ENCODE data around the gene ABTB1.

The ABTB1 gene

DNA sequence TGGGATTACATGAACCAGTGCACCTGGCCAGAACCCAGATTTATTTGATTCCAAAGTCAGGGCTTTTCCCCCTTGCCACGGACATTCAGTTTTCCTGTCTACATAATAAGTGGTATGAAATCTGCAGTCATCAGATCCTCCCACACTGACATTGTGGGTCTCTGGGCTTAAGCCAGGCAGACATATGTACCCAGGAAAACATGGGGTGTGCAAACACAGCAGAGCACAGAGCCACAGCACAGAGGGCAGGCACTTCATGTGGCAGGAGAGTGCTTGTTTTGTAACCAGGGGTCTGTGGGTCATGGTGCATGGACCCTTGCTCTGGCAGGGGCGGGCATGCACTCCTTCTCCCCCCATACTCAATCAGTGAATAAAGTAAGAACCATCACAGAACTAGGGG is 6.1 kb upstream of the ABTB1 start:
- TF ChIP-seq, protein P1, sequence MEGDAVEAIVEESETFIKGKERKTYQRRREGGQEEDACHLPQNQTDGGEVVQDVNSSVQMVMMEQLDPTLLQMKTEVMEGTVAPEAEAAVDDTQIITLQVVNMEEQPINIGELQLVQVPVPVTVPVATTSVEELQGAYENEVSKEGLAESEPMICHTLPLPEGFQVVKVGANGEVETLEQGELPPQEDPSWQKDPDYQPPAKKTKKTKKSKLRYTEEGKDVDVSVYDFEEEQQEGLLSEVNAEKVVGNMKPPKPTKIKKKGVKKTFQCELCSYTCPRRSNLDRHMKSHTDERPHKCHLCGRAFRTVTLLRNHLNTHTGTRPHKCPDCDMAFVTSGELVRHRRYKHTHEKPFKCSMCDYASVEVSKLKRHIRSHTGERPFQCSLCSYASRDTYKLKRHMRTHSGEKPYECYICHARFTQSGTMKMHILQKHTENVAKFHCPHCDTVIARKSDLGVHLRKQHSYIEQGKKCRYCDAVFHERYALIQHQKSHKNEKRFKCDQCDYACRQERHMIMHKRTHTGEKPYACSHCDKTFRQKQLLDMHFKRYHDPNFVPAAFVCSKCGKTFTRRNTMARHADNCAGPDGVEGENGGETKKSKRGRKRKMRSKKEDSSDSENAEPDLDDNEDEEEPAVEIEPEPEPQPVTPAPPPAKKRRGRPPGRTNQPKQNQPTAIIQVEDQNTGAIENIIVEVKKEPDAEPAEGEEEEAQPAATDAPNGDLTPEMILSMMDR (IDR thresholded peaks at IDR 0.05; ENCODE audit: insufficient read depth, low read length), result no peak
- no peak for TF ChIP-seq POLR2AphosphoS5 (IDR thresholded peaks at IDR 0.05; ENCODE audit: low read depth)
- no peak for TF ChIP-seq GABPA (IDR thresholded peaks at IDR 0.05; ENCODE audit: low read depth)
- no peak for TF ChIP-seq SPI1 (IDR thresholded peaks at IDR 0.05; ENCODE audit: borderline replicate concordance, low read depth)
- TF ChIP-seq, protein P2, sequence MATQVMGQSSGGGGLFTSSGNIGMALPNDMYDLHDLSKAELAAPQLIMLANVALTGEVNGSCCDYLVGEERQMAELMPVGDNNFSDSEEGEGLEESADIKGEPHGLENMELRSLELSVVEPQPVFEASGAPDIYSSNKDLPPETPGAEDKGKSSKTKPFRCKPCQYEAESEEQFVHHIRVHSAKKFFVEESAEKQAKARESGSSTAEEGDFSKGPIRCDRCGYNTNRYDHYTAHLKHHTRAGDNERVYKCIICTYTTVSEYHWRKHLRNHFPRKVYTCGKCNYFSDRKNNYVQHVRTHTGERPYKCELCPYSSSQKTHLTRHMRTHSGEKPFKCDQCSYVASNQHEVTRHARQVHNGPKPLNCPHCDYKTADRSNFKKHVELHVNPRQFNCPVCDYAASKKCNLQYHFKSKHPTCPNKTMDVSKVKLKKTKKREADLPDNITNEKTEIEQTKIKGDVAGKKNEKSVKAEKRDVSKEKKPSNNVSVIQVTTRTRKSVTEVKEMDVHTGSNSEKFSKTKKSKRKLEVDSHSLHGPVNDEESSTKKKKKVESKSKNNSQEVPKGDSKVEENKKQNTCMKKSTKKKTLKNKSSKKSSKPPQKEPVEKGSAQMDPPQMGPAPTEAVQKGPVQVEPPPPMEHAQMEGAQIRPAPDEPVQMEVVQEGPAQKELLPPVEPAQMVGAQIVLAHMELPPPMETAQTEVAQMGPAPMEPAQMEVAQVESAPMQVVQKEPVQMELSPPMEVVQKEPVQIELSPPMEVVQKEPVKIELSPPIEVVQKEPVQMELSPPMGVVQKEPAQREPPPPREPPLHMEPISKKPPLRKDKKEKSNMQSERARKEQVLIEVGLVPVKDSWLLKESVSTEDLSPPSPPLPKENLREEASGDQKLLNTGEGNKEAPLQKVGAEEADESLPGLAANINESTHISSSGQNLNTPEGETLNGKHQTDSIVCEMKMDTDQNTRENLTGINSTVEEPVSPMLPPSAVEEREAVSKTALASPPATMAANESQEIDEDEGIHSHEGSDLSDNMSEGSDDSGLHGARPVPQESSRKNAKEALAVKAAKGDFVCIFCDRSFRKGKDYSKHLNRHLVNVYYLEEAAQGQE (IDR thresholded peaks at IDR 0.05; ENCODE audit: insufficient replicate concordance, low read depth), result no peak
- H3K27ac ChIP-seq (replicated peaks), result no peak overlapping the region
- no peak for DNase-seq (ENCODE audit: low read depth in 1 of 2, low spot score in 1 of 2)
- no peaks in the 10 kb centered on the region for H3K27me3 ChIP-seq (ENCODE audit: insufficient read depth, poor library complexity, severe bottlenecking)
- H3K4me3 ChIP-seq (replicated peaks; ENCODE audit: insufficient read depth, low read length), result no peak overlapping the region

DNA sequence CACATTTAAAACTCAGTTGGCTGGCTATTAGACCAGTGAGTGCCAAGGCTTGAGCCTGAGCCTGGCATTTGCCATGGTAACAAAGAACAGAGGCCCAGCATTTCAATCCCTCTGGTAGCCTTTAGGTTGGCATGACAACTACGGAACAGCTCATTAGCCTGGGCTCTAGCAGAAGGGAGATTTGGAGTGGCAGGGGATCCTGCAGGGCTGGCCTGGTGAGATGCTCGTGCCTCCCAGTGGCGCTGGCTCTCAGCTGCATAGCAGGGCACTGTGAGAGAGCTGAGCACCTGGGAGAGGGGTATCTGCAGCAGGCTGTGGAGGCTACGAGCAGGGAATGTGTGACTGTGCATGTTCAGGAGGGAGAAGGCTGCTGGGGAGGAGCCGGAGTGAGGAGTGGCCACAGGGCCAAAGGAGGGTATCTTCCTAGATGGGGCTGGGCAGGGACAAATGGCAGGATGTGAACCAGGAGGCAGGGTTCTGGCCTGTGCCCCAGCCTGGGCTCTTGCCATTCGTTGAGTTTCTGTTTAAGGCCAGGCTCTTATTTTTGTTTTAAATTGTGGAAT is 5.6 kb upstream of the ABTB1 start:
- Histone ChIP-seq H3K27ac (replicated peaks) (no peak overlapping the region), H3K4me3 (replicated peaks; ENCODE audit: insufficient read depth, low read length) (no peak overlapping the region), H3K27me3 (ENCODE audit: insufficient read depth, poor library complexity, severe bottlenecking) (no peaks in the 10 kb centered on the region)
- TF ChIP-seq, protein P2 (IDR thresholded peaks at IDR 0.05; ENCODE audit: insufficient replicate concordance, low read depth), result no peak
- TF ChIP-seq GABPA (IDR thresholded peaks at IDR 0.05; ENCODE audit: low read depth) (no peak), POLR2AphosphoS5 (IDR thresholded peaks at IDR 0.05; ENCODE audit: low read depth) (no peak), SPI1 (IDR thresholded peaks at IDR 0.05; ENCODE audit: borderline replicate concordance, low read depth) (no peak)
- TF ChIP-seq, protein P1 (IDR thresholded peaks at IDR 0.05; ENCODE audit: insufficient read depth, low read length), result no peak
- no peak for DNase-seq (ENCODE audit: low read depth in 1 of 2, low spot score in 1 of 2)

DNA sequence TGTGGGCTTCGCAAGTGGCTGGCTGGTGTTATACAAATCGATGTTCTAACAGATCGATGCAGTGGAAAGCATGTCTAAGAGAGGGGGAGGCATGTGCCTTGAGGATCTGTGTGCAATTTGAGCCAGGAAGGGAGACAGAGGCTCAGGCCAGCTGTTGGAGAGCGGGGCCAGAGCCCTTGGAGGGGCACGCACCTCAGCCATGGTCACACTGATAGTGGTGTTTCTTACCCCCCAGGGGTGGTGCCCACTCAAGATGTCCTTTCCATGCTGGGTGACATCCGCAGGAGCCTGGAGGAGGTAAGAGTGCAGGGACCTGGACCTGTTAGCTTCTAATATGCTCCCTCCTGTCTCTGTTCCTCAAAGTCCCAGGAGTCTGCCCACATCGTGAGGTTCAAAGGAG is 3.8 kb upstream of the ABTB1 start:
- Histone ChIP-seq H3K4me3 (replicated peaks; ENCODE audit: insufficient read depth, low read length) (no peak overlapping the region), H3K27me3 (ENCODE audit: insufficient read depth, poor library complexity, severe bottlenecking) (no peaks in the 10 kb centered on the region), H3K27ac (replicated peaks) (no peak overlapping the region)
- TF ChIP-seq POLR2AphosphoS5 (IDR thresholded peaks at IDR 0.05; ENCODE audit: low read depth) (no peak), GABPA (IDR thresholded peaks at IDR 0.05; ENCODE audit: low read depth) (no peak), SPI1 (IDR thresholded peaks at IDR 0.05; ENCODE audit: borderline replicate concordance, low read depth) (no peak)
- TF ChIP-seq, protein P2 (IDR thresholded peaks at IDR 0.05; ENCODE audit: insufficient replicate concordance, low read depth), result no peak
- TF ChIP-seq, protein P1 (IDR thresholded peaks at IDR 0.05; ENCODE audit: insufficient read depth, low read length), result no peak
- no peak for DNase-seq (ENCODE audit: low read depth in 1 of 2, low spot score in 1 of 2)
